Activated CD4-positive, CD25-positive, alpha-beta regulatory T cell treated with anti-CD3 and anti-CD28 coated beads, Interleukin-2, amount 50 U/mL, for 24 hours (primary cell): ENCODE results near the gene OR51M1.

Experiments
- ATAC-seq, 2 donors: fragments of 150-1000 bp; cut with Tn5 transposase; one replicate each; pipeline ENCODE4 v1.10.0; 2021; ENCODE audit warnings: mild to moderate bottlenecking in 1 of 2, moderate library complexity in 1 of 2

The OR51M1 gene

DNA sequence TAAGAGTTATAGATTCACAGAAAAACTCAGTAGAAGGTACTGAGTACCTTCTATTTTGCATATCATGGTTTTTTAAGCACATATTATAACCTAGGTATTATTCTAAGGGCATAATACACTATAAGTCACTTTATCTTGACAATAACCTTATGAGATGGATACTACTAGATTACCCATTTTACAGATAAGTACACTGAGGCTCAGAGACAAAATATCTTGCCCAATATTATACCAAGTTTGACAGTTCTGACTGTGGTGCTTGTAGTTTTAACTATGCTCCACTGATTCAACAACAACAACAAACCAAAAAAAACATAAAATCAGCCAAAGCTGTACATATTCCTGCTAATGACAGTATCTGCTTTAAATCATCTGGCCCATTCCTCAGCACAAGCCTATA is 10.5 kb downstream of the OR51M1 start:
- ATAC-seq: no peak

- no peak for ATAC-seq
Measured at GRCh38 chr11:5398936-5399335, 15.3 kb downstream of the OR51M1 start.

- ATAC-seq: no peak
Measured at GRCh38 chr11:5405173-5405572, 21.6 kb downstream of the OR51M1 start.

DNA sequence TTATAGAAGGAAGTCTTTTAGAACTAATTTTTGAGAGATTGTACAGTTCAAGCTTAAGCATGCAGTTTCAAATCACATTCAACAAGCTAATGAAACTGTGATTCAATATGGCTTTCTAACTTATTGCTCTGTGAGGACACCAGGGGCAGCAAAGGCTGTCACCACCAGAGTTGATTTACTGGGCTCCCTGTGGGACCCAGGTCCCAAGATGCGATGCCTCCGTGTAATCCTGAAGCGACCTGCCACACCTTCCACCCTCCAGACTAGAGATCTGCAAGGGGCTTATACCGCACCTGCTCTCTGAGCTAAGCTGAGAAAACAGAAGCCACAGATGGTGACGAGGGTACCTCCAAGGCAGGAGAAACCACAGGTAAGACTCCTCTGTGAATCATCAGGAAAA is 37.4 kb downstream of the OR51M1 start:
- ATAC-seq: no peak

- ATAC-seq: no peak
Measured at GRCh38 chr11:5421811-5422210, 38.2 kb downstream of the OR51M1 start, which contains the start of gene OR51Q1. Gene OR51Q1 (plus strand): TSS chr11:5422111. CDS start chr11:5422201, 90 bp downstream.

GRCh38 chr11:5423131-5423530 is 39.5 kb downstream of the OR51M1 start:
- no peak for ATAC-seq

DNA sequence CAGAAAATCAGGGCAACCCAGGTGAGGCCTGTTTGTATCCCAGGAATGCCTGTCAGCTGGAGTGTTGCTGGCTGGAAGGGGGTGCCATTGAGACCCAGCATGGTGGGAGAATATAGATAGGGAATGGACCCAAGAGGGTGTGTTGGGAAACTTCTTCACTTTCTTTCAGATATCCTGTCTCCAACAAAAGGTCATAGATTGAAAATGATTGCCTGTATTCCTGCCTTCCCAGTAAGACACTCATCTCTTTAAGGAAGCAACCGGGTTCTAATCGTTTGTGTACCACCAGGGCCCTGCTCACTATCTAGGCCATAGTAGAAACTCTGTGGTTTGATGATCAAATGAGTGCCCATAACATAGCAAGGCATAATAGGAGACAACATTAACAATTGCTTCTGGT is 57.8 kb downstream of the OR51M1 start, which contains the start of gene OR51I1:
Gene OR51I1 (minus strand): TSS at position 101 of the 400 bp plus-strand sequence. CDS start 0 bp downstream, at position 101.
- ATAC-seq: no peak
